HCT116 (cell line): ENCODE measurements around the gene ATOH8.

ENCODE experiments used
- CEBPB ChIP-seq: IDR thresholded peaks from 2 replicates; pipeline ENCODE4 v1.6.1; 2012; ENCODE audit warnings: low read depth
- CTCF ChIP-seq, 3 experiments: fragments of 200-600 bp in 1 of 3; sonication (generic) in 1 of 3; IDR thresholded peaks in 2 of 3; conservative IDR thresholded peaks in 1 of 3; 2 replicates each; pipeline ENCODE4 v1.5.1; 2012 to 2017; ENCODE audit warnings: low read depth in 2 of 3, low read length in 2 of 3, antibody characterized with exemption in 1 of 3, borderline replicate concordance in 1 of 3, control low read depth in 1 of 3, mild to moderate bottlenecking in 1 of 3, mixed read lengths in 1 of 3, mixed run types in 1 of 3, moderate library complexity in 1 of 3; ENCODE audit not compliant: insufficient read depth in 1 of 3
- EZH2 ChIP-seq: fragments of 200-600 bp; sonication (generic); IDR thresholded peaks from 2 replicates; pipeline ENCODE4 v1.6.1; 2017; ENCODE audit warnings: antibody characterized with exemption, mixed run types
- EZH2phosphoT487 ChIP-seq: fragments of 200-600 bp; IDR thresholded peaks from 2 replicates; pipeline ENCODE4 v1.6.1; 2018; ENCODE audit warnings: antibody characterized with exemption, borderline replicate concordance
- POLR2A ChIP-seq: IDR thresholded peaks from 2 replicates; pipeline ENCODE4 v1.7.0; 2011; ENCODE audit warnings: borderline replicate concordance; ENCODE audit not compliant: insufficient read depth, insufficient read length; ENCODE audit errors: extremely low read depth
- POLR2AphosphoS5 ChIP-seq: IDR thresholded peaks from 2 replicates; pipeline ENCODE4 v1.6.1; 2011; ENCODE audit warnings: mild to moderate bottlenecking, low read depth, low read length, moderate library complexity
- SP1 ChIP-seq: IDR thresholded peaks from 2 replicates; pipeline ENCODE4 v1.6.1; 2012; ENCODE audit warnings: low read depth
- TCF7L2 ChIP-seq: IDR thresholded peaks from 2 replicates; pipeline ENCODE4 v1.7.0; 2011; ENCODE audit warnings: borderline replicate concordance, inconsistent platforms; ENCODE audit not compliant: insufficient read depth, insufficient read length; ENCODE audit errors: extremely low read depth
- ZFX ChIP-seq: fragments of 450-650 bp; IDR thresholded peaks from 2 replicates; pipeline ENCODE4 v1.6.1; 2017
- TF ChIP-seq, protein P1 (sequence below): IDR thresholded peaks from 2 replicates; pipeline ENCODE4 v1.6.1; 2012; ENCODE audit warnings: low read depth

- TF ChIP-seq EZH2 (no peak), CEBPB (no peak), CTCF (IDR thresholded peaks at IDR 0.05 in 2 of 3, conservative IDR thresholded peaks at IDR 0.05 in 1 of 3; ENCODE audit: borderline replicate concordance in 1 of 3, insufficient read depth in 1 of 3, low read depth in 2 of 3, low read length in 2 of 3) (no peak), POLR2AphosphoS5 (no peak), POLR2A (no peak), EZH2phosphoT487 (no peak), TCF7L2 (no peak), ZFX (no peak), SP1 (no peak)
- TF ChIP-seq, protein P1, sequence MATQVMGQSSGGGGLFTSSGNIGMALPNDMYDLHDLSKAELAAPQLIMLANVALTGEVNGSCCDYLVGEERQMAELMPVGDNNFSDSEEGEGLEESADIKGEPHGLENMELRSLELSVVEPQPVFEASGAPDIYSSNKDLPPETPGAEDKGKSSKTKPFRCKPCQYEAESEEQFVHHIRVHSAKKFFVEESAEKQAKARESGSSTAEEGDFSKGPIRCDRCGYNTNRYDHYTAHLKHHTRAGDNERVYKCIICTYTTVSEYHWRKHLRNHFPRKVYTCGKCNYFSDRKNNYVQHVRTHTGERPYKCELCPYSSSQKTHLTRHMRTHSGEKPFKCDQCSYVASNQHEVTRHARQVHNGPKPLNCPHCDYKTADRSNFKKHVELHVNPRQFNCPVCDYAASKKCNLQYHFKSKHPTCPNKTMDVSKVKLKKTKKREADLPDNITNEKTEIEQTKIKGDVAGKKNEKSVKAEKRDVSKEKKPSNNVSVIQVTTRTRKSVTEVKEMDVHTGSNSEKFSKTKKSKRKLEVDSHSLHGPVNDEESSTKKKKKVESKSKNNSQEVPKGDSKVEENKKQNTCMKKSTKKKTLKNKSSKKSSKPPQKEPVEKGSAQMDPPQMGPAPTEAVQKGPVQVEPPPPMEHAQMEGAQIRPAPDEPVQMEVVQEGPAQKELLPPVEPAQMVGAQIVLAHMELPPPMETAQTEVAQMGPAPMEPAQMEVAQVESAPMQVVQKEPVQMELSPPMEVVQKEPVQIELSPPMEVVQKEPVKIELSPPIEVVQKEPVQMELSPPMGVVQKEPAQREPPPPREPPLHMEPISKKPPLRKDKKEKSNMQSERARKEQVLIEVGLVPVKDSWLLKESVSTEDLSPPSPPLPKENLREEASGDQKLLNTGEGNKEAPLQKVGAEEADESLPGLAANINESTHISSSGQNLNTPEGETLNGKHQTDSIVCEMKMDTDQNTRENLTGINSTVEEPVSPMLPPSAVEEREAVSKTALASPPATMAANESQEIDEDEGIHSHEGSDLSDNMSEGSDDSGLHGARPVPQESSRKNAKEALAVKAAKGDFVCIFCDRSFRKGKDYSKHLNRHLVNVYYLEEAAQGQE, result no peak
Measured at GRCh38 chr2:85834466-85834865, 80.7 kb downstream of the ATOH8 start.
